SKM-1 (cell line): Measurements from ENCODE around the gene INPP5D.

Experiments used
- DNase-seq: peaks from one replicate; lab custom pipeline; 2025; ENCODE audit not compliant: unreplicated experiment; lab: John Stamatoyannopoulos, UW

Gene INPP5D

GRCh38 chr2:233075141-233075965 lies 15.2 kb downstream of the INPP5D start:
- no peak for DNase-seq

- peak; percentile 36 for DNase-seq
Measured at GRCh38 chr2:233075966-233076339, 15.8 kb downstream of the INPP5D start.

- no peak for DNase-seq
Measured at GRCh38 chr2:233076749-233077148, 16.6 kb downstream of the INPP5D start.

GRCh38 chr2:233079473-233079877 lies 19.3 kb downstream of the INPP5D start:
- DNase-seq, result no peak

DNA sequence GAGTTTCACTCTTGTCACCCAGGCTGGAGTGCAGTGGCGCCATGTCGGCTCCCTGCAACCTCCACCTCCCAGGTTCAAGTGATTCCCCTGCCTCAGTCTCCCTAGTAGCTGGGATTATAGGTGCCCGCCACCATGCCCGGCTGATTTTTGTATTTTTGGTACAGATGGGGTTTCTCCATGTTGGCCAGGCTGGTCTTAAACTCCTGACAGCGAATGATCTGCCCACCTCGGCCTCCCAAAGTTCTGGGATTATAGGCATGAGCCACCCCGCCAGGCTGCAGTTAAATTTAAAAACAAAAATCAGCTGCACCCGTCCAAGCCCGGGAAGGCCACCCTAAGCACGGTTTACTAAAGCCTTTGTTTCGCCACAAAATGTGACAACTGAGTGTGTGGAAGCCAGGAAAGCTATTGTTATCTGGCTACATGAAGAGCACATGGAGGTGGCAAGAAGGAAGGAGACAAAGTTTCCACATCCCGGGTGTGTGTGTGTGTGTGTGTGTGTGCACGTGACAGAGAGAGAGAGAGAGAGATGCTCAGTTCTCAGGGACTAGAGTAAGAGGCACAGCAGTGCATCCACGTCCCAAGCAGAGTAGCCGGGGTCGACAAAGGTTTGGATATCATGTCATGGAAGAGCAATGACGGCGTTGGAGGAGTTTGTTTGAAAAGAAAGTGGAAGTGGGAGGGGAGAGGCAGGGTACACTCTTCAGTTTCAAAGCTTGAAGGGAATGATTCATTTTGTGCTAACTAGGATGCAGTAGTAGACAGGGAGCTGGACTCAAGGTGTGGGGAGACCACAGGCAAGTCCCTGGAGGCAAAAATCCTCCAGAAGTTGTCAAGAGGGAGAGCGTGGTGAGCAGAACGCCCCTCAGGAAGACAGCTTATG lies 20.1 kb downstream of the INPP5D start:
- DNase-seq, result no peak

- no peak for DNase-seq
Measured at GRCh38 chr2:233080836-233081229, 20.7 kb downstream of the INPP5D start.

- no peak for DNase-seq
Measured at GRCh38 chr2:233081232-233081730, 21.1 kb downstream of the INPP5D start.

- DNase-seq, result no peak
Measured at GRCh38 chr2:233081731-233082221, 21.6 kb downstream of the INPP5D start.

- DNase-seq, result peak; percentile 52
Measured at GRCh38 chr2:233082222-233082930, 22.2 kb downstream of the INPP5D start.

GRCh38 chr2:233082931-233083755 lies 23.0 kb downstream of the INPP5D start:
- DNase-seq, result peak; percentile 36

- no peak for DNase-seq
Measured at GRCh38 chr2:233083782-233084181, 23.6 kb downstream of the INPP5D start.

- peak; percentile 89 for DNase-seq
Measured at GRCh38 chr2:233084488-233084887, 24.3 kb downstream of the INPP5D start.

GRCh38 chr2:233085037-233085838 lies 25.1 kb downstream of the INPP5D start:
- no peak for DNase-seq

- no peak for DNase-seq
Measured at GRCh38 chr2:233085839-233086150, 25.7 kb downstream of the INPP5D start.

DNA sequence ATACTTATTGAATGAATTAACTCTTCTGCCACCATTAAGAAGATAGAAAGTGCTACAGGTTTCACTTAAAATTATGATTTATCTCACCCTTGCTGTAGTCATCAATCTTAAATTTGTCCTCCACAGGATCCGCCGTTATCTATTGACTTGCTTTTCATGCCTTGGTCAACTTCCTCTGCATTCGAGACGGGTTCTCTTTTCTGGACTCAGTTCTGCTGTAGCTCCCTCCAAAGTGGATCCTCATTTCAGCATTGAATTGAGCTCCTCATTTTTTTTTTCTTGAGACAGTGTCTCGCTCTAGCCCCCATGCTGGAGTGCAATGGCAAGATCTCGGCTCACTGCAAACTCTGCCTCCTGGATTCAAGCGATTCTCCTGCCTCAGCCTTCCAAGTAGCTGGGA lies 27.6 kb downstream of the INPP5D start:
- no peak for DNase-seq

GRCh38 chr2:233088972-233089345 lies 28.8 kb downstream of the INPP5D start:
- DNase-seq, result no peak

- no peak for DNase-seq
Measured at GRCh38 chr2:233089851-233090250, 29.7 kb downstream of the INPP5D start.

DNA sequence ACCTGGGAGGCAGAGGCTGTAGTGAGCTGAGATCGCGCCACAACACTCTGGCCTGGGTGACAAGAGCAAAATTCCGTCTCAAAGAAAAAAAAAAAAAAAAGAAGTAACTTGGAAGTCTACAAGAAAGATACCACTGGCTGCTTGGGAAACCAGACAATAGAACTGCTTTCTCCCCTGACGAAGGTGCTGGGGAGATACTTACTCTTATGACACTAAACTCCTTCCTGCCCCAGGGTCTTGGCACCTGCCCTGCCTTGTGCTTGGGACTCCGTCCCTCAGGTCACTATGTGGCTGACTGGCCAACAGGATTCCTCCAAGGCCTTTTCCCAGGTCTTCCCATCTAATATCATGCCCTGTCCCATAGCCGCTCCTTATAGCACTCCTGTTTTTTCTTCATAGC lies 30.7 kb downstream of the INPP5D start:
- no peak for DNase-seq

GRCh38 chr2:233091595-233092375 lies 31.6 kb downstream of the INPP5D start:
- no peak for DNase-seq
